HTR-8/SVneo (cell line): Measurements from ENCODE around the gene PLEKHG4.

Source experiments
- DNase-seq: peaks from one replicate; pipeline ENCODE4 v3.0.0; 2011; ENCODE audit warnings: low spot score, mixed read lengths; ENCODE audit not compliant: insufficient read length
- FAIRE-seq: peaks from 2 replicates; lab custom pipeline; 2011; peaks lifted over from hg19 to GRCh38; lab: Jason Lieb, UNC

The PLEKHG4 gene

DNA sequence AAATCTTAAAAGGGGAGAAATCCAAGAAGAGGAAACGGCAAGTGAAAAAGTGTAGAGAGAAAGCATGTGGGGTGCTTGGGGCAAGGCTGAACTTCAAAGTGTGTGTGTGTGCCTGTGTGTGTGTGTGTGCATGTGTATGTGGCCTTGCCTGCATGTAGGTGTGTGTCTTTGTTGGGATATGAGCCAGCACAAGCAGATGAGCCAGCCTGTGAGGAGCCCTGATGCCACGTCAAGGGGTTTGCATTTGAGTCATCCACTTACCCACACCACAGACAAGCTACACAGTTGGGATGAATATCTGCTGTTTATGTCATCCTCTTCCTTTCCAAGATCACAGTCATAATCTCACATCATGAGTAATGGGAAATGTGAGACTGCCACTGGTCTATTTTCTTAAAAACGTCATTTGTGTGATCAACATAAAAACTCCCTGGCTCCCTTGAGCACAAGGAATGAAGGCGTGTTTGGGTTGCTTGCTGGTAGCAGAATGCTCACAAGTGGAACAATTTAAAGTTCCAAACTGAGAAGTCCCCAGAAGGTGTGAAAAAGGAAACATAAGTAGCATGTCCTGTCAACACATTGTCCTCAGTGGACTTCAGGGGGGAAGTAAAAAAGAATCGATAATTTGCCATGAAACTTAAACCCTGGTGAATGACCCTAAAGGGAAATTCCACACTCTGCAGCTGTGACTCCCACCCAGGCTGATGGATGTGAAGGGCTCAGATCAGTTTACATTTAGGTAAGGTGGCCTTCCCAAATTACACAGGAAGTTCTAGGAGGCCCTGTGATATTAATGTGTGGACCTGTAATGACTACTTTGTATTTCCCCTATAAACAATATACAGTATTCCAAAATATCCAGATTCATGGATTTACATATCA lies 32.5 kb downstream of the PLEKHG4 start:
- peak; percentile 97 for DNase-seq
- peak; percentile 92 for FAIRE-seq

DNA sequence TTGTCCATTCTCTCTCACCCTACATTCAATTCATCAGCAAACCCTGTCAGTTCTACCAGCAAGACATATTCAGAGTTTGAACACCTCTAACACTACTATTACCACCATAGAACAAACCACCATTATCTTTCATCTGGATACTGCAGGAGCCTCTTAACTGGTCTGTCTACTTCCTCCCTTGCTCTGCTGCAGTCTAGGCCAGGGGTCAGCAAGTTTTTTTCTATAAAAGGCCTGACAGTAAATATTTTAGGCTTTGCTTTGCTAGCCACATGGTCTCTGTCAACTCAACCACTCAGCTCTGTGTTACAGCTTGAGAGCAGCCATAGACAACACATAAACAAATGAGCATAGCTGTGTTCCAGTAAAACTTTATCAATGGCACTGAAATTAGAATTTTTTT lies 33.4 kb downstream of the PLEKHG4 start:
- FAIRE-seq: no peak
- DNase-seq: no peak

DNA sequence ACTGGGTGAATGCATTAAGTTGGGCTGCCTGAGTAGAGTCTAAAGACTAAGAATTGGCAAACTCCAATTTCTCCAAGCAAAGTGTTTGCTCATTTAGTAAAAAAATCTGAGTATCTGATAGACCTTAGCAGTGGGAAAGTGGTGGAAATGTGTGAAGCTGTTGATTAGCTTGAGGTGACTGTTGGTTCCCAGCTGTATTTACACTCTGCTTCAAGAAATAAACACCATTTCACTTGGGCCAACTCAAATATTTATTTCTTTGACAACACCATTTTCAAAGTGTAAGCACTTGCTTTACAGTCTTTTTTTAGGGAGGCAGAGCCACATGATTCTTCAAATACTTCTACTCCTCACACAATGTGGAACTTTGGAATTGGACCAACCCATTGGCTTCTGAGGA lies 38.5 kb downstream of the PLEKHG4 start:
- FAIRE-seq (no peak), DNase-seq (no peak)

DNA sequence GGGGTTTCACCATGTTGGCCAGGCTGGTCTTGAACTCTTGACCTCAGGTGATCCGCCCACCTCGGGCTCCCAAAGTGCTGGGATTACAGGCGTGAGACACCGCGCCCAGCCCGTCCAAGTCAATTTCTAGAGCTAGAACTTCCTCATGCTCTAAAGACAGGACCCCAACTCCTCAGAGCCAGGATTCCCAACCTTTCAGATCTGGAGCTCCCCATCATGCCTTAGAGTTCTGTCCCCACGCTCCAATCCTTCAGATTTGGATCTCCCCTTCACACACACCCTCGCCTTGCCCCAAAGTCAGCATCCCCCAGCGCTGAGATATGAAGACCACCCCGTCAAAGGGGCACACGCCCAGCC lies 46.8 kb downstream of the PLEKHG4 start:
- no peak for DNase-seq
- no peak for FAIRE-seq

DNA sequence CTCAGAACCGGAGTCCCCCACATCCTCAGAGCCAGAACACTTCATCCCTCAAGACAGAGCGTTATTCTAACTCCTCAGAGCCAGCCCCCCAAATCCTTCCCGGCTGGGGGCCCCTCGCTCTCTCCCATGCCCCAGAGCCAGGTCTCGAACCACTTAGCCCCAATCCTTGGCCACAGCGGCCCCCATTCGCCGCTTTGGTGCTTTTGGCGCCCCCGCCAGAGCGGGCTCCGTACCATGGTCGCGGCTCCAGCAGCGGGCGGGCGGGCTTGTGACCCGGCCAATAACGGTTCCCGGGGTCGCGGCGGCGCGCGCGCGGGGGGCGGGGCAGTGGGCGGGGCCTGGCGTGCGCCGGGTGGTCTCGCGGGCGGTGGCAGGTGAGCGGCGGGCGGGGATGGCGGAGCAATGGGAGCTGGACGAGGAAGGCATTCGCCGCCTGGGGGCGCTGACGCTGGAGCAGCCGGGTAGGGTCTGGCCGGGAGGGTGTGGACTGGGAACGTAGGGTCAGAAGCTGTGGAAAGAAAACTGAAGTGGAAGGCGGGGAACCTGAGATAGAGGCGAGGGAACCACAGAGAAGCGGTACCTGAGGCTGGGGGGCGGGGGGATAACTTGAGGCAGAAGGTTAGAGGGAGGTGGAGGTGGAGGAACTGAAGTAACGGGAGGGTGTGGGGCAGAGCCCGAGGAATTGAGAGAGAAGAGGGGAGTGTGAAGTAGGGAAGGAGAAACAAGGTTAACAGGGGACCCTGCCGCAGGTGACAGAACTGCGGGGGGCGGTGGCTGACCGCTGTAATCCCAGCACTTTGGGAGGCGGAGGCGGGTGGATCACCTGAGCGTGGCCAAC lies 47.4 kb downstream of the PLEKHG4 start, which contains the start of the genes KCTD19 and LRRC36:
KCTD19 (minus strand) TSS at position 270 of the 838 bp plus-strand sequence; CDS start at position 236, 34 bp downstream.
LRRC36 (plus strand) TSS at position 344 of the 838 bp plus-strand sequence; CDS start at position 392, 48 bp downstream.
- FAIRE-seq (peak; percentile 31), DNase-seq (peak; percentile 80)

DNA sequence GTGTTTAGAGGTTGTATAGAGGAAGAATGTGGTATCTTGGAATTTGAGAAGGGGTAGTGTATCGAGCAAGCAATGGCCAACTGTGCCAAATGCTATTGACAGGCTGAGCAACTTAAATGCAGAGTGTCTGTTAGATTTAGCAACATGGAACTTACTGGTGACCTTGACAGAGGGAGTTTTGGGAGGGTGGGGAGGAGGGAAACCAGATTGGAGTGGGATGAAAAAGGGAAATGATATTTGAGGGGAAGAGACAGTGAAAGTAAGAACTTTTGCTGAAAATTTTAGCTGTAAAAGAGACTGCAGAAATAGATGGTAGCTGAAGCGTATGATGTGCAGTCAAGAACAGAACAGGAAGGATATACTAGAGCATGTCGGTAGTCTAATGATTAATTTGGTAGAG lies 48.4 kb downstream of the PLEKHG4 start:
- FAIRE-seq (peak; percentile 51), DNase-seq (no peak)

DNA sequence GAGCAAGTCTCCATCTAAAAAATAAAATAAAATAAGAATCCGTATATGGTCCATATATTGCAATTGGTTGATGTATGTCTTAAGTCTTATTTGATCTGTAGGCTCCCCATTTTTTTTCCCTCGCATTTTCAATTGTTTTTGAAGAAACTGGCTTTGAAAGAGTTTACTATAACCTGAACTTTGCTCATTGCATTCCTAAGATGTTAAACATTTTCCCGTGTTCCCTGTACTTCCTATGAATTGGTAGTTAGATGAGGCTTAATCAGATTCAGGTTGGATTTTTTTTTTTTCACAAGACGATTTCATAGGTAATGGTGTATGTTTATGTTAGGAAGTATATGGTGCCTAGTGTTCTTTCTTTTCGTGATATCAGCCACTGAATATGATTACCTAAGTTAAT lies 50.6 kb downstream of the PLEKHG4 start:
- no peak for FAIRE-seq
- no peak for DNase-seq

DNA sequence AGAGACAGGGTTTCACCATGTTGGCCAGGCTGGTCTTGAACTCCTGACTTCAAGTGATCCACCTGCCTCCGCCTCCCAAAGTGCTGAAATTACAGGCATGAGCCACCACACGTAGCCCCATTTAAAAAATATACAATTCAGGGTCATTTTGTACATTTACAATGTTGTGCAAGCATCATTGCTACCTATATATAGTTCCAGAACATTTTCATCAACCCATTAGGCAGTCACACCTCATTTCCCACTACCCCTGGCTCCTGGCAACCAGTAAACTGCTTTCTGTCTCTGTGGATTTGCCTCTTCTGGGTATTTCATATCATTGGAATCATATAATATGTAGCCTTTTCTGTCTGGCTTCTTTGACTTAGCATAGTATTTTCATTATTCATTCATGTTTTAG lies 54.0 kb downstream of the PLEKHG4 start:
- FAIRE-seq (no peak), DNase-seq (no peak)

DNA sequence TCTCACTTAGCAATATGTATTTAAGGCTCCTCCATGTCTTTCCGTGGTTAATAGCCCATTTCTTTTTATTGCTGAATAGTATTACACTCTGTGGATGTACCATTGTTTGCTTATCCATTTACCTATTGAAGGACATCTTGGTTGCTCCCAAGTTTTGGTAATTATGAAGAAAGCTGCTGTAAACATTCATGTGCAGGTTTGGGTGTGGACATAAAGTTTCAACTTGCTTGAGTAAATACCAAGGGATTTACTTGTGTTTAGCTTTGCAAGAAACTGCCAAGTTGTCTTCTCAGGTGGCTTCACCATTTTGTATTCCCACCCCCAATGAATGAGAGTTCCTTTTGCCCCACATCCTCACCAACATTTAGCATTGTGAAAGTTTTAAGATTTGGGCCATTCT lies 56.8 kb downstream of the PLEKHG4 start:
- no peak for DNase-seq
- FAIRE-seq: no peak

DNA sequence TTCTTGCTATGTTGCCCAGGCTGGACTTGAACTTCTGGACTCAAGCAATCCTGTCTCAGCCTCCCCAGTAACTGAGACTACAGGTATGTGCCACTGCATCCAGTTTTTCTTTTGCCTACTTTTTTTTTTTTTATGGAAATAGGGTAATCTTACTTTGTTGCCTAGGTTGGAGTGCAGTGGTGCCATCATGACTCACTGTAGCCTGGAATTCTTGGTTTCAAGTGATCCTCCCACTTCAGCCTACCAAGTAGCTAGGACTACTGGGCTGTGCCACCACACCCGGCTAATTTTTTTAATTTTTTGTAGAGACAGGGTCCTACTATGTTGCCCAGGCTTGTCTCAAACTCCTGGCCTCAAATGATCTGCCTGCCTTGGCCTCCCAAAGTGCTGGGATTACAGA lies 57.3 kb downstream of the PLEKHG4 start:
- DNase-seq (no peak), FAIRE-seq (no peak)
